Stimulated activated CD4-positive, alpha-beta T cell treated with anti-CD3 and anti-CD28 coated beads, Interleukin-4, amount 100 ng/mL, for 4 hours (primary cell): ENCODE measurements around the gene RGMA.

Experiments
- DNase-seq, 2 experiments: peaks; one replicate each; pipeline ENCODE4 v3.0.0-alpha.2; 2020

Gene RGMA, protein sequence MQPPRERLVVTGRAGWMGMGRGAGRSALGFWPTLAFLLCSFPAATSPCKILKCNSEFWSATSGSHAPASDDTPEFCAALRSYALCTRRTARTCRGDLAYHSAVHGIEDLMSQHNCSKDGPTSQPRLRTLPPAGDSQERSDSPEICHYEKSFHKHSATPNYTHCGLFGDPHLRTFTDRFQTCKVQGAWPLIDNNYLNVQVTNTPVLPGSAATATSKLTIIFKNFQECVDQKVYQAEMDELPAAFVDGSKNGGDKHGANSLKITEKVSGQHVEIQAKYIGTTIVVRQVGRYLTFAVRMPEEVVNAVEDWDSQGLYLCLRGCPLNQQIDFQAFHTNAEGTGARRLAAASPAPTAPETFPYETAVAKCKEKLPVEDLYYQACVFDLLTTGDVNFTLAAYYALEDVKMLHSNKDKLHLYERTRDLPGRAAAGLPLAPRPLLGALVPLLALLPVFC

DNA sequence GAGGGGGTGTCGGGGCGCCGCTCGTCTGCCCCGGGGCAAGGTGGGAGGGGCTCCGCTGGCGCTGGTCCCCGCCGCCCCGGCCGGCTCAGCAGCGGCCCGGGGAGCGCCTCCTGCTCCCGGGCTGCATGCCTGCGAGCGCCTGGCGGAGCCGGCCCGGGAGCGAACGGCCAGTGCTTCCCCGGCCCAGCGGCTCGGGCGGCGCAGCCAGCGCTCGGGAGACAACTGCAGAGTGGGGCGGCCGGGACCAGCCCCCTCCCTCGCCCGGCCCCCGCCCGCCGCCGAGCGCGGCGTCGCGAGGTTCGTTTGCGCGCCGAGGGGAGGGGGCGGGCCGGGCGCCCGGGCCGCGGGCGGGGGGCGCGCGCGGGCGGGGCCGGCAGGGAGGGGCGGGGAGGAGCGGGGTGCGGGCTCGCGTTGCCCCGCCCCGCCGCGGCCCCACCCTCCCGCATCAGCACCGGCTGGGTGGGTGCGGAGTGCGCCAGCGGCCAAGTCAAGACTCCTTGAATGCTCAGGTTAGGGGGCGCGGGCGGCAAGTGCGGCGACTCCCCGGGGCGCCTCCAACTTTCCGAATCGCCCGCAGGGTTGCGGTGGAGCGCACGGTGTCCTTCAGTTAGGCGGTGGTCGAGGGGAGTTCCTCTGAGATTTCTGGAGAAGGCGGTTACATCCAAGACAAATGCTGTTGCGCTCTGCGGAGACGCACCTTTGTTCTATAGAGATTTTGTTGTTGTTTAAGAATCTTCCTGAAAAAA, at the start of gene RGMA:
TSS of gene RGMA (minus strand) at position 231 of the 746 bp plus-strand sequence. CDS start 279 bp downstream, outside the sequence.
- peak in 1 of 2 experiments; percentile 5 for DNase-seq

DNA sequence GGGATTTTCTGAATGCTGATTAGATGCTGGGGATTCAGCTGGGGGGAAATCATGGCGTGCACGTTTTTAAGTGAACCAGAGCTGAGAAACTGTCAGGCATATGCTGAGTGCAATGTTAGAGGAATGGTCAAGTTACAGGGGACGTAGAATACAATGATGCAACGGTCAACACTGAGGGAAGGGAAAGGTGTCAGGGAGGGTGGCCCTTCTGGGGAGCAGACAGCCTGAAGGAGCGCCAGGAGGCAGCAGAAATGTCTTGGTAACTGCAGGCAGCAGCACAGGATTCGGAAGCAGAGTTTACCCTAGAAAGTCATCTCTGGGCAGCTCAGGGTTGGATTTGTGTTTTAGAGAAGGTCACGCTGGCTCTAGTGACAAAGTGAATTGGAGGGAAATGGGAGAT, 47.6 kb upstream of the RGMA start:
- no peak for DNase-seq

DNA sequence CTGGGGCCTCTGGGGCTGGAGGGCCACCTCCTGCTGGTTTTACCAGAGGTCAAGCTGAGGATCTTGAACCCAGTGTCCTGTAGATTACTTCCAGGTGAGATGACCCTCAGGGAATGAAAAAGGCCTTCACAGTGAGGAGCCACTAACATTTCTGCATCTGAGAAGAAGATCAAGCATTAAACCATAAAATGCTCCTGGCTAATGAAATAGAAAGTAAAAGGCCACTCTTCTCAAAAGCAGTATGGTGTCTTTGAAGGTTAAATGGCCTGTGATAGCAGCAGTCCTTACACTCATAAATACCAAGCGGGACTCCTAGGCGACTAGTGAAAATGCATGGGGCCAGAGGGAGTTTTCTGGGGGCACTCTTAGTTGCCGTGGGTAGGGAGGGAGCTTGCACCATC, 47.0 kb upstream of the RGMA start:
- DNase-seq = no peak

DNA sequence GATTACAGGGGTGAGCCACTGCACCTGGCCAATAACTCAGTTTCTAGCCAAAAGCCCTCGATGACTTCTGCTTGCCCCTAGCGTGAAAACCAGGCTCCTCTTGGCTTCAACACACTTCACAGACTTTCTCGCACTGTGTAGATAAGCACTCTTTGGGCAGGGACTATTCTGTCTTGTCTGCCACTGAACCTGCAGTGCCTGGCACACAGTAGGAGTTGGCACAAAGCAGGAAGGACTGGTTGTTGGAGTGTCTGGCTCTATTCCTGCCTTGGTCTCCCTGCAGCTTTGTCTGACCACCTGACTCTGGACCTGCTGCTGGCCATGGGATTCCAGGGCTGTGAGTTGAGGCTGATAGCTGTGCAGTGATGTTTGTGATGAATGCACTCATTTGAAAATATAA, 46.4 kb upstream of the RGMA start:
- DNase-seq = no peak

DNA sequence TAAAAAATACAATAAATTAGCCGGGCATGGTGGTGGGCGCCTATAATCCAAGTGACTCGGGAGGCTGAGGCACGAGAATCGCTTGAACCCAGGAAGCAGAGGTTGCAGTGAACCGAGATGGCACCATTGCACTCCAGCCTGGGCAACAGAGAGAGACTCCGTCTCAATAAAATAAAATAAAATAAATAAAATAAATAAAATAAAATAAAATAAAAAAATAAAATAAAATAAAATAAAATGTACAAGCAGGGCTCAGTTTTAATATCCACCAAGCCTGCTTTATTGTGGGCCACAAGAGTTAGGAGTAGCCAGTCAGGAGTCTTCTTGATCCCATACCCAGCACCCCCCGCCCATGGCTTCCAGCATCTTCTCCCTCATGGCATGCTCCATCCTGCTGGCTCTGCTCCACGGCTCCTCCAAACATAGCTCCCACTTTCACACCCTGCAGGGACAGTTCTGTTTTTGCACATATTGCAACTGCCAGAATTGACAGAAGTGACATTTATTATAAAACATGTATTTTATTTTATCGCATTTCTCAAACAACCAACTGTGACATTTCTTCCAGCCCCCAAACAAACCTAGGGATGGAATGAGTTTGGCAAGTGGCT, 42.6 kb upstream of the RGMA start:
- no peak for DNase-seq

DNA sequence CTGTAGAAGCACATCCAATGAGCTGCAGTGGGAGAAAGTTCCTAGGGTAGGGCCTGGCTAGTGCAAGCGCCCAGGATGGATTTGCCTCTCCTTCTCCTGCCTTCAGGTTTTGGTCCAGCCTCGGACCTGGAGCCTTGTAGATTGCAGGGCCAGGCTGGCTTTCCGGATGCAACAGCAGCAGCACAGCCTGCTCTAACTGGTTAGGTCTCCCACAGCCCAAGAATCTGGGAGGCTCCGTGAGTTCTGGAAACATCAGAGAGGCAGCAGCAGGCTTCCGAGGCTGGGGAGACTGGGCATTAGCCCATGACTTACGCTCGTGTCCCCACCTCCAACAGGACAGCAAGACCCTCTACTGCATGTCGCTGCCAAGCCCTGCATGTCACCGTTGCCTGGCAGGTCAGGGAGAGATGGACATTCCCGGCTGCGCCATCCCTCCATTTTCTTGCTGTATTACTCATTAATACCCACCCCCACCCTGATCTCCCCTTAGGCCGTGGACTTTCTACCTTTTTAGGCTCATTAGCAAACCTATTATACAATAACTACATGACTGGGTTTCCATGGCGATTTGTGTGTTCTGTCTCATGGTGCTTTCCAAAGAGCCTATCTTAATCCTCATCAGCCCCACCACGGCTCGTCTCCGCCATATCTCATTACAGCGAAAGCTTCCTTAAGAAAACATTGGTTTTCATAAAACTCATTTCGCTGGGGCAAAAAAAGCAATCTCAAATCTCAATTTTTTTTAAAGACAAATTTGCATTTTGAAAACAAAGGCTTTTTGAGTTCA, 40.9 kb upstream of the RGMA start:
- DNase-seq = no peak

DNA sequence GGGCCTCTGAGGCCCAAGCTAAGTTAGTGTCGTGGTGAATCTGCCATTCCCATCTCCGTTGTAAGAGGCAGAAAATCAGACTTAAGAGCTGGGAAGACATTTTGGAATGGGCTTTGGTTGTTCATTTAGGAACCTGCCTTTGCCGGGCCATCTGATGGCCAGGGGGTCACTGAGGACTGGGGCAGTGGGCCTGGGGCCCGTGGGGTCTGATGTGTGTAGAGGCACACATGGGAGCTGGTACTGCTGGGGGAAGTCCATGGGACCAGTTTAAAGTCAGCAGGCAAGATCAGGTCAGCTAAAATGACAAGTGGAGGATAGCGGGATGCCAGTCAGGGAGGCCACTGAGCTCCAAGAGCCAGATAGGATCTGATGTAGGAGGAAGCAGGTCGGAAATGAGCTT, 38.3 kb upstream of the RGMA start:
- no peak for DNase-seq

DNA sequence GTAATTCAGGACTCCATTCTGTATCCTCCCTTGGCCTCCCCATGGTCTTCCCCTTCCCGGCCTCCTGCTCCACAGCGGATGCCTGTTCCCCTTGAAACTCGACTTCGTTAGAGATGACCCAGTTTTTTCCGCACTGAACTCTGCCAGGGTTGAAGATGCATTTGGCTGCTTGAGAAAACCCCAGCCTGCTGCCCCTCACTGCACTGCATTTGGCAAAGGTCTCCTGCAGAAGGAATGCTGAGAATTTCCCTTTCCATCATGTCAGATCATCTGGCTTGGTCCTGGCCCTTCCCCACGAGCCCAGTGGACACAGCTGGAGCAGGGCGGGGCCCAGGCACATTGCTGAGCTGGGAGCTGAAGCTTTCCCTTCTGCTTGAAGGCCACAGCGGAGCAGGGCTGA, 37.6 kb upstream of the RGMA start:
- no peak for DNase-seq

DNA sequence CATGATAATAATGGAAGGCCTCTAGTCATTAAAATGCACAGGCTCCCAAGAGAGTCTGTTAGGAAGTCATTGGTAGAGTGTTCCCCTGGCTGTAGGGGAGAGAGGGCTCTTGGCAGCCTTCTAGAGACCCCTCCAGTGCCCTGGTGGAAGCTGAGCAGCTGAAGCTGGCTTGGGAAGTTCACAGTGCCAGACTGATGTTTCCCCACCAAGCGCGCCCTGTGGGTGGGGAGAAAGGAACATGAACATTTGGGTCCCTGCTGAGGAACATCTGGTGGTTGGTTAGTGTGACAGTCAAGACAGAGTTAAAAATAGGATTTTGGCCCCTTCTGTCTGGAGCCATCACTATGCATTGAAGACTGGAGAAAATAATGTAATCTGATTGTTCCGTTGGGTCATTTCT, 37.1 kb upstream of the RGMA start:
- no peak for DNase-seq

DNA sequence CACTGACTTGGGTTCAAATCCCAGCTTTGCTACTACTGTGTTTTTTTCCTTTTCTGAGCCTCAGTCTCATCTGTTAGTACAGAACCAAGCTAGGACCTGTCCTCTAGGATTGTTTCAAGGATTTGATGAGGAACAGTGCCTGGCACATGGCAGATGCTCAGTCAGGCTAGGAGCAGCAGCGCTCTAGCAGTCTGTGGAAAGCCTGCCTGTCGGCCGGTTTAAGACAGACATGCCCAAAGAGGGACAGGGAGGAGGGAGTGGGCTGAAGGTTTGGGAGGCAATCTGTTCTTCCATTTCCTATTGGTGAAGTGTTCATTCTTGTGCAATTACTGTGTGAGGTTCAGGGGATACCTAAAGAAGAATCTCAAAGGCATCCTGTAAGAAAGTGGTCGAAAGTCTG, 35.1 kb upstream of the RGMA start:
- DNase-seq = no peak

DNA sequence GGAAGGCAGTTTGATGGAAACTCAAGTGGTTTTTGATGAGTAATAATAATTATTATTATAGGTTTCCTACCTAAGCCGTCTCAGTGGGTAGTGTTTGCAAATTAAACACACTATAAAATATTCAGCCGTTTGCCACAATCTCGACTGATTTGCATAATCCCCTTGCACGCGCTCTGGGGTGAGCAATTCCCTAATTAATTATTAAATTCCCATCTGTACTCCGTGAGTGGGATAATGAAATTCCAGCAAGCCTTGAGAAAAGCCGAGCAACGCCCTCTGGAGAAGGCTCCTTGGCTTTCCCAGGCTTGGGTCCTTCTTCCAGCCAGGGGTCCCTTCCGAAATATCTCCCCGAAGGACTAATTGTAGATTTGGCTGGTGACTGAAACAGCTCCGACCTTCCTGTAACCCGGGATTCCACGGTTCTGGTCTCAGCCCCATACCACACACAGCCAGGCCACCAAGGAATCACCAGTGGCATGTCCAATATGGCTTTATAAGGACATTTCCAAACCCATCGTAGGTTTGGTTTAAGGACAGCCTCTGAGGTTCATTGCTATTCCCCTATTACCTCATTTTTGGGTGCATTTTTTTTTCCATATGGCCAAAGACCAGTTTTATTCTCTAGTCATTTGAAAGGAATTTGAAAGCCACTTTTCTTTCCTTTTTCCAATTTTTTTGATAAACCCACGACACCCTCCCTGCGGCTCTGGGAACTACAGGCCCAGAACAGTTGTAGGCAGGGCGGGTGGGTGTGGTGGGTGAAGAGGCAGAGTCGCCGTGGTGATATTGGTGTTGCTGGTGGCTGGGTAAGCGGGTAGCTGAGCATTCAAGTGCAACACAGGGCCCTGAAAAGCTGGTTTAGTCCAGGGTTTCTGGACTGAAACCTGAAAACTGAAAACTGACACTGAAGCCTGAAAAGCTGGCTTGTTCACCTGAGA, 33.2 kb upstream of the RGMA start:
- DNase-seq = no peak

DNA sequence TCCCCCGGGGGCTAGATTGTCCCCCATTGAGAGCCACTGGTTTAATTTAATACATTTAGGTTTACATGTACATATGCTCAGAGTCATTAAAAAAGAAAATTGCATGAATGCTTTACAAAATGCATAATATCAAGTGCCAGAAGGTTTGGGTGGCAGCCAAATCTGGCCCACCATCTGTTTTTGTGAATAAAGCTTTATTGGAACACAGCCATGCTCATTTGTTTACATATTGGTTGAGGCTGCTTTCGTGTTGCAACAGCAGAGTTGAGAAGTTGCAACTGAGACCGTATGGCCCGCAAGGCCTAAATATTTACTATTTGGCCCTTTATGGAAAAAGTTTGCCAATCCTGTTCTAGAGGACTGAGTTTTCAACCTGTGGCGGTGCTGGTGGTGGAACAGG, 32.1 kb upstream of the RGMA start:
- no peak for DNase-seq

DNA sequence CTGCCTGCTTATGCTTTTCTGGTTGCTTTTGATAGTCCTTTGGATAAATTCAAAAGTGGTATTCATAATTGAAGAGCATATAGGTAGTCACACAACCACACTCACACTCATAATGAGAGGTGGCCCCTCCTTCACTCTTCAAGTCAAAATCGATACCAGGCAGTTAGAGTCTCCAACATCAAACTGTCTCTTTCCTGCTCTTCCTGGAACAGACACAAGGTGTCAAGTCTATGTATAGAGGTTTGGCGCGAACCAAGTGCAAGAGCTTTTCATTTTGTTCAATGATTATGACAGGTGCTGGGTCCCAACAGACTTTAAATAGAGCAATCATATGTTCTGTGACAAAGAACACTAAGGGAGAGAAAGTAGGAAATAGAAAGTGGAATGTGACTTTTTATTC, 29.9 kb upstream of the RGMA start:
- no peak for DNase-seq

DNA sequence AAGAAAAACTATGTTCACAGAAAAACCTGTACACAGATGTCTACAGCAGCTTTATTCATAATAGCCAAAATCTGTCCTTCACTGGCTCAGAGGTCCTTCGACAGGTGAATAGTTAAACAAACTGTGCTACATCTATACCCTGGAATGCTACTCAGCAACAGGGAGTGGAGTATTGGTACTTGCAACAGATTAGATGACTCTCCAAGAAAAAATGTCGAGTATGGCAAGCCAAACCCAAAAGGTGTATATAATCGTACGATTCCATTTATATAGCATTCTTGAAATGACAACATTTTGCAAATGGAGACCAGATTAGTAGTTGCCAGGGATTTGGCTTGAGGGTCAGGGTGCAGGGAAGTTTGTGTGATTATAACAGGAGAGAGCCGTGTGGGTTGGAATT, 22.4 kb upstream of the RGMA start:
- no peak for DNase-seq

DNA sequence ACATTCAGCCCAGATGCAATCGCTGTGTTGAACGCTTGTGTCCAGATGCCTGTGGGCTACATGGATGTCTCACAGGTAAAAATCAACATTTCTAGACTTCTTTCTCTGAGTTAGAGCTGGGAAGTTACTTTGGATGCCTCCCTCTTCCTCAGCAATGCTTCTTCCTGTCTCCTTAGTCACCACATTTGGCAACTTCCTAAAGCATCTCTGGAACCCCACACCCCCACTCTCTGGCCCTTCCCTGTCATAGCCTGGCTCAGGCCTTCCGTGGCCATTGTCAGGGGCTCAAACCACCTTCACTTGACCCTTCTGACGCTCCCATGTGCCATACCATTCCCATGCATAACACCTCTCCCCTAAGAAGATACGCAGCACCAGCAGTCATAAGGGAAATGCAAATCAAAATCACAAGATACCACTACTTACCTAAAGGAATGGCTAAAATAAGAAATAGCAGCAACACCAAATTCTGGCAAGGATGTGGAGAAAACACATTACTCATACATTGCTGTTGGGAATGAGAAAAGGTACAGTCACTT, 21.6 kb upstream of the RGMA start:
- DNase-seq = no peak

DNA sequence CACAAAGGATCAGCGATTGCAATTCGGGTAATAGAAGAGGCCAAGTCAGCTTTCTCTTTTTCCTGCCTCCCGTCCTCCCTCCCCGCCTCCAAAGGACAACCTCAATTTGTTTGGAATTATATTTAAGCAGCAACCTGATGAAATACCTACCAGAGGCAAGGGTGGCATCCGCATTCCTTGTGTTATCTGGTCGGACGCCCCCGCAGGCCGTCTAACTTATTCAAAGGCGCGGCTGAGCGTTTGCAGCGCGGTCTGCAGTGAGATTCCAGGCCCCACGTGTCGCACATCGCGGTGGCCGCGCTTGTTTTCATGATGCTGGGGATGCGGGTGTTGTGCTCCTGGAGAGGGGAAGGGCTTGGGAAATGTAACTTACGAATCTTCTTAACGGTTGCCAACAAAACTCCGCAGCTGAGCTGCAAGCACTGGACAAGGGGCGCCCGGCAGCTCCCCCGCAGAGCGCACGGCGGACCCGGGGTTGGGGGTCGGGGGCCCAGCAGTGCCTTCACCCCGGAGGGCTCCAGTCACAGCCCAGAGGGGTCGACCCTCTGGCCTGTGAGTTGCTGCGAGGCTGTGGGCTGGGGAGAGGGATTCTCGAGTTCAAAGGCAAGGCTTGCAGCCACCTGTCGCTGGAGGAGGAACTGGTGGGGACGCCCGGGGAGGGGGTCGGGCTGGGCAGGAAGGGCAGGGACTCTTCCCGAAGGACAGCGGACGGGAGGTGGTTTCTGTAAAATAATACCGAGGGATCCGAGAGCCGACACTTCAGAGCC, 20.5 kb upstream of the RGMA start:
- no peak for DNase-seq

DNA sequence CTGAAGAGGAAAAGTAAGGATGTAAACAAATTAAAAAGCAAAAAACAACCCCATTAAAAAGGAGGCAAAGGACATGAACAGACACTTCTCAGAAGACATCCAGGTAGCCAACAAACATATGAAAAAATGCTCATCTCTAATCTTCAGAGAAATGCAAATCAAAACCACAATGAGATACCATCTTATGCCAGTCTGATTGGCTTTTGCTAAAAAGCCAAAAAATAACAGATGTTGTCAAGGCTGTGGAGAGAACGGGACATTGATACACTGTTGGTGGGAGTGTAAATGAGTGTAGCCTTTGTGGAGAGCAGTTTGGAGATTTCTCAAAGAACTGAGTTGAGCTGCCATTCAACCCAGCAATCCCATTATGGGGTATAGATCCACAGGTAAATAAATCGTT, 18.6 kb upstream of the RGMA start:
- DNase-seq = no peak

DNA sequence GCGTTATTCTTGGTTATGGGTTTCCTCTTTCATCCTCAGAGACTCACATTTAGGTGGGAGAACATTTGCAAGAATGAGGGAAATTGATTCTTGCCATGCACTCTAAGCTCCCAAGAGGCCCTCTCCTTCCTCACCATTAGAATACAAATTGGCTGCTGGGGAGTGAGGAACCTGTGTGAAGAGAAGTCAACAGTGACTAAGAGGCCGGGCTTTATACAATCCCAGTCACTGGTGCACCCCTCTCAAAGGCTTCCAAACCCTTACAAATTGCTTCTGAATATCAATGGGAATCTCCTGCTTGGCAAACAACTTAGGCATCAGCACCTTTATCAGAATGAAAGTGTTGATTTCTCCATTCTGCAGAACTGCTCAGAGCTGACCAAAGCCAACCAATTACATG, 16.5 kb upstream of the RGMA start:
- DNase-seq = no peak

DNA sequence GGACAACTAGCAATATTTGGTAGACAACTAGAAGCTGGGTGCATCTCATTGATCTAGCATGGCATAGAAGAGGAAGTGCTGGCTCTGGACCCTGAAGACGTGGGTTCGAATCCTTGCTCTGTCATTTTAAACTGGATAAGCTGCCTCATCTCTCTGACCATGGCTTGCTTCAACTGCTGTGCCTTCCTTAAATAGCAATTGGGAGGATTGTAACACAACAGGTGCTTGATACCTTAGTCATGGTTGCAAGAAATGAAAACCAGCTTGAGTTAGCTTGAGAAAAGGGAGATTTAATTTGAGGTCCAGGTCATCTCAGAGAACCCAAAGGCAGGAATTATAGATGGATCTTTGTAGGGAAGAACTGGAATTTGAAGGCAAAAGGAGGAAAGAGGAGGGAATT, 14.8 kb upstream of the RGMA start:
- no peak for DNase-seq

DNA sequence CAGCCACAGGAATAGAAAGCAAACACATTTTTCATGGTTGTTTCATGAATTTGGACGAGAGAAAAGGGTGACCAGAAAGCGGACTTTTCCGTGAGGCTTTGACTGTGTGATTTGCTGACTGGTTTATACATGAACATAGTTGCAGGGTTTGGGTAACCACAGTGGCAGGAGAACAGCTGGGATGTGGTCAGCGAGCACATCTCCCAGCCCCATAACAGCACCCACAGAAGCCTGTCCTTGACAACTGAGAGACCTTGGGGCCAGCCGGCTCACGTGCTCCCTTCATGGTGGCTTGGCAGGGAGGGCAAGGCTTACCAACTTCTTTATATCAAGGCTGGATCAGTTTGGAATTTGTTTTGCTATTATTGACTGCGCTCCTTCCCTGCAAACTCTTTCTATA, 13.2 kb upstream of the RGMA start:
- no peak for DNase-seq

DNA sequence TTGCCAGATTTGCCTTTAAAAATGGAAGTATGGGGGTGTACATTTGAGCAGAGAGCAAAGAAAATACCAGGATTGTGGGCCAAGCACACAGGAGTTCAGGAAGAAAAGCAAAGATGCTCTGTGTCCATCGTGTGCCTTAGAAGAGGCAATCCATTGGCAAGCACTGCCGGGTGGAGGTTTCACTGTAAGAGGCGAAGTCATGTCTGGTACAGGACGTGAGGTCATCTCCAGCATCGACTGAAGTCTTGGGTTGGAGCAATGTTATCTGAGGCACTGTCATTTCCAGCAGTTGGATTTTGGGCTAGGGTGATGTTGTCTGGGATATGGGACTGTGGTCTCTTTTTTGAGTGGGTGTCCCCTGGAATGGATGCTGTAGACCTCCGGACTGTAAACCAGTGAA, 4.8 kb upstream of the RGMA start:
- DNase-seq = no peak
